Mammary microvascular endothelial cell (primary cell): ENCODE measurements around the gene SENP6. TPM values are rescaled to one million over a fixed set of nuclear protein-coding genes. Genes with fewer than 3 reads are reported as not detected.

Experiments
- total RNA-seq: library from RNA; depleted of rRNA; stranded (reverse); fragments of >200 nt; gene quantifications from 2 replicates; pipeline ENCODE4 v1.2.3, GENCODE V29; 2015

The SENP6 gene, protein sequence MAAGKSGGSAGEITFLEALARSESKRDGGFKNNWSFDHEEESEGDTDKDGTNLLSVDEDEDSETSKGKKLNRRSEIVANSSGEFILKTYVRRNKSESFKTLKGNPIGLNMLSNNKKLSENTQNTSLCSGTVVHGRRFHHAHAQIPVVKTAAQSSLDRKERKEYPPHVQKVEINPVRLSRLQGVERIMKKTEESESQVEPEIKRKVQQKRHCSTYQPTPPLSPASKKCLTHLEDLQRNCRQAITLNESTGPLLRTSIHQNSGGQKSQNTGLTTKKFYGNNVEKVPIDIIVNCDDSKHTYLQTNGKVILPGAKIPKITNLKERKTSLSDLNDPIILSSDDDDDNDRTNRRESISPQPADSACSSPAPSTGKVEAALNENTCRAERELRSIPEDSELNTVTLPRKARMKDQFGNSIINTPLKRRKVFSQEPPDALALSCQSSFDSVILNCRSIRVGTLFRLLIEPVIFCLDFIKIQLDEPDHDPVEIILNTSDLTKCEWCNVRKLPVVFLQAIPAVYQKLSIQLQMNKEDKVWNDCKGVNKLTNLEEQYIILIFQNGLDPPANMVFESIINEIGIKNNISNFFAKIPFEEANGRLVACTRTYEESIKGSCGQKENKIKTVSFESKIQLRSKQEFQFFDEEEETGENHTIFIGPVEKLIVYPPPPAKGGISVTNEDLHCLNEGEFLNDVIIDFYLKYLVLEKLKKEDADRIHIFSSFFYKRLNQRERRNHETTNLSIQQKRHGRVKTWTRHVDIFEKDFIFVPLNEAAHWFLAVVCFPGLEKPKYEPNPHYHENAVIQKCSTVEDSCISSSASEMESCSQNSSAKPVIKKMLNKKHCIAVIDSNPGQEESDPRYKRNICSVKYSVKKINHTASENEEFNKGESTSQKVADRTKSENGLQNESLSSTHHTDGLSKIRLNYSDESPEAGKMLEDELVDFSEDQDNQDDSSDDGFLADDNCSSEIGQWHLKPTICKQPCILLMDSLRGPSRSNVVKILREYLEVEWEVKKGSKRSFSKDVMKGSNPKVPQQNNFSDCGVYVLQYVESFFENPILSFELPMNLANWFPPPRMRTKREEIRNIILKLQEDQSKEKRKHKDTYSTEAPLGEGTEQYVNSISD
- total RNA-seq: 41.5 and 45.1 TPM in 2 replicates

GRCh38 chr6:75601304-75602245, at the start of gene SENP6:
SENP6 (plus strand) TSS chr6:75601880; CDS start chr6:75602525, 645 bp downstream.

GRCh38 chr6:75748743-75749538, 147.3 kb downstream of the SENP6 start, which contains the start of gene MYO6:
MYO6 (plus strand) TSS chr6:75749239; CDS start chr6:75817548, 68,309 bp downstream.

Other genes starting within 250 kb of the SENP6 start
- 9.1 and 10.4 TPM in 2 replicates for gene FILIP1, start 108.1 kb upstream of the SENP6 start, total RNA-seq
- gene MYO6, start 147.4 kb downstream of the SENP6 start, total RNA-seq: 28.0 and 28.2 TPM in 2 replicates